HepG2 (cell line): Measurements from ENCODE around the gene FXYD6. TPM values are rescaled to one million over a fixed set of nuclear protein-coding genes. Genes with fewer than 3 reads are reported as not detected.

Experiments used
- ATF4 ChIP-seq, 2 experiments: fragments of 450-650 bp in 1 of 2; sonication (generic) in 1 of 2; formaldehyde crosslinking; IDR thresholded peaks; 2 replicates each; pipeline versions ENCODE4 v1.5.0 to v1.8.0; 2020 to 2022; ENCODE audit warnings: mild to moderate bottlenecking in 1 of 2, missing genetic modification reagents in 1 of 2
- BCL6 ChIP-seq: IDR thresholded peaks from 2 replicates; pipeline ENCODE4 v1.6.1; 2016; ENCODE audit warnings: missing genetic modification reagents, missing compliant biosample characterization
- HNRNPL ChIP-seq: fragments of 200-400 bp; formaldehyde crosslinking; IDR thresholded peaks from 2 replicates; pipeline ENCODE4 v1.6.1; 2017; ENCODE audit warnings: mild to moderate bottlenecking, low read depth, low read length
- HOXA7 ChIP-seq: sonication (generic); formaldehyde crosslinking; IDR thresholded peaks from 2 replicates; pipeline ENCODE4 v1.8.1; 2022; ENCODE audit warnings: mild to moderate bottlenecking, missing genetic modification reagents, moderate library complexity
- KAT7 ChIP-seq: IDR thresholded peaks from 2 replicates; pipeline ENCODE4 v1.6.1; 2018; ENCODE audit warnings: borderline replicate concordance, missing compliant biosample characterization
- MEIS1 ChIP-seq: sonication (generic); formaldehyde crosslinking; IDR thresholded peaks from 2 replicates; pipeline ENCODE4 v1.9.0; 2021; ENCODE audit warnings: mild to moderate bottlenecking, missing genetic modification reagents, moderate library complexity, borderline replicate concordance
- RAD51 ChIP-seq: fragments of 450-650 bp; IDR thresholded peaks from 2 replicates; pipeline ENCODE4 v1.6.1; 2016; ENCODE audit warnings: borderline replicate concordance
- REXO4 ChIP-seq: sonication (generic); formaldehyde crosslinking; IDR thresholded peaks from 2 replicates; pipeline ENCODE4 v1.8.0; 2022; ENCODE audit warnings: missing genetic modification reagents, mild to moderate bottlenecking, borderline replicate concordance
- SALL1 ChIP-seq: sonication (generic); formaldehyde crosslinking; IDR thresholded peaks from 2 replicates; pipeline ENCODE4 v1.8.0; 2022; ENCODE audit warnings: mild to moderate bottlenecking, missing genetic modification reagents
- SP140L ChIP-seq: sonication (generic); formaldehyde crosslinking; IDR thresholded peaks from 2 replicates; pipeline ENCODE4 v1.4.0; 2020; ENCODE audit warnings: missing genetic modification reagents, borderline replicate concordance
- TGIF2 ChIP-seq: IDR thresholded peaks from 2 replicates; pipeline ENCODE4 v1.6.1; 2016; ENCODE audit warnings: control low read depth, missing compliant biosample characterization
- ZNF121 ChIP-seq: sonication (generic); formaldehyde crosslinking; IDR thresholded peaks from 2 replicates; pipeline ENCODE4 v1.5.0; 2020; ENCODE audit warnings: mild to moderate bottlenecking, missing genetic modification reagents
- ZNF136 ChIP-seq: sonication (generic); formaldehyde crosslinking; IDR thresholded peaks from 2 replicates; pipeline ENCODE4 v1.8.1; 2022; ENCODE audit warnings: low read depth, mild to moderate bottlenecking, moderate library complexity, missing genetic modification reagents
- ZNF143 ChIP-seq: sonication (generic); formaldehyde crosslinking; IDR thresholded peaks from 2 replicates; pipeline ENCODE4 v1.4.0; 2020; ENCODE audit warnings: missing genetic modification reagents
- ZNF256 ChIP-seq: sonication (generic); formaldehyde crosslinking; conservative IDR thresholded peaks from 2 replicates; pipeline ENCODE4 v1.4.0; 2020; ENCODE audit warnings: missing genetic modification reagents
- ZNF513 ChIP-seq: sonication (generic); formaldehyde crosslinking; conservative IDR thresholded peaks from 2 replicates; pipeline ENCODE4 v1.5.0; 2020; ENCODE audit warnings: missing genetic modification reagents
- ZNF569 ChIP-seq: sonication (generic); formaldehyde crosslinking; IDR thresholded peaks from 2 replicates; pipeline ENCODE4 v1.5.0; 2020; ENCODE audit warnings: mild to moderate bottlenecking, missing genetic modification reagents, moderate library complexity, borderline replicate concordance
- ZNF672 ChIP-seq: sonication (generic); formaldehyde crosslinking; IDR thresholded peaks from 2 replicates; pipeline ENCODE4 v1.8.1; 2022; ENCODE audit warnings: missing genetic modification reagents
- polyA plus RNA-seq, 8 experiments: library from polyadenylated mRNA; depleted of rRNA in 3 of 8; stranded (reverse) in 7 of 8; unstranded in 1 of 8; fragments of >200 nt; fragmentation: Illumina TruSeq in 4 of 8; extraction: Trizol in 4 of 8; gene quantifications; 2 replicates each; pipeline versions ENCODE4 v1.2.1 to v1.2.3, GENCODE V29; 2011 to 2016; ENCODE audit warnings: low read depth in 4 of 8, missing spikeins in 1 of 8, mixed read lengths in 1 of 8; ENCODE audit not compliant: insufficient read depth in 1 of 8
- total RNA-seq, 5 experiments: library from RNA; depleted of rRNA; stranded (reverse); fragments of >200 nt; fragmentation: Illumina TruSeq; extraction: Trizol; gene quantifications; 2 replicates each; pipeline ENCODE4 v1.2.3, GENCODE V29; 2016; ENCODE audit warnings: low read depth in 1 of 5
- TF ChIP-seq, protein P1 (sequence below): sonication (generic); formaldehyde crosslinking; IDR thresholded peaks from 2 replicates; pipeline ENCODE4 v1.4.0; 2020; ENCODE audit warnings: mild to moderate bottlenecking, missing genetic modification reagents, borderline replicate concordance
- TF ChIP-seq, protein P2 (sequence below): sonication (generic); formaldehyde crosslinking; IDR thresholded peaks from 2 replicates; pipeline ENCODE4 v1.8.1; 2023; ENCODE audit warnings: mild to moderate bottlenecking, moderate library complexity, missing genetic modification reagents

FXYD6 gene
- total and polyA plus RNA-seq, 2 of the 13 experiments (the other 11 are each of a cell fraction or from before 2014, with no cell fraction given): not detected

- TF ChIP-seq MEIS1 (CRISPR knock-in tag) (no peak), HOXA7 (no peak), ZNF672 (CRISPR knock-in tag) (no peak), HNRNPL (peak; percentile 68; the same call in 1 of the 2 replicates), REXO4 (CRISPR knock-in tag) (0 out of 2 replicates have a peak, but pooled peaks have one; percentile 13), ZNF136 (CRISPR knock-in tag) (no peak), BCL6 (CRISPR knock-in tag) (no peak), ZNF569 (CRISPR knock-in tag) (no peak), ZNF143 (CRISPR knock-in tag) (no peak), SALL1 (CRISPR knock-in tag) (peak; percentile 5; the same call in 1 of the 2 replicates), KAT7 (CRISPR knock-in tag) (no peak), ZNF256 (CRISPR knock-in tag) (0 out of 2 replicates have a peak, but pooled peaks have one; percentile 11), RAD51 (no peak), ZNF121 (CRISPR knock-in tag) (no peak), ZNF513 (no peak), SP140L (no peak), ATF4 (CRISPR knock-in tag; IDR thresholded peaks at IDR 0.05) (0 out of 4 replicates have a peak, but pooled peaks of 1 of the 2 experiments have one; percentile 12), TGIF2 (no peak)
- TF ChIP-seq, protein P1, sequence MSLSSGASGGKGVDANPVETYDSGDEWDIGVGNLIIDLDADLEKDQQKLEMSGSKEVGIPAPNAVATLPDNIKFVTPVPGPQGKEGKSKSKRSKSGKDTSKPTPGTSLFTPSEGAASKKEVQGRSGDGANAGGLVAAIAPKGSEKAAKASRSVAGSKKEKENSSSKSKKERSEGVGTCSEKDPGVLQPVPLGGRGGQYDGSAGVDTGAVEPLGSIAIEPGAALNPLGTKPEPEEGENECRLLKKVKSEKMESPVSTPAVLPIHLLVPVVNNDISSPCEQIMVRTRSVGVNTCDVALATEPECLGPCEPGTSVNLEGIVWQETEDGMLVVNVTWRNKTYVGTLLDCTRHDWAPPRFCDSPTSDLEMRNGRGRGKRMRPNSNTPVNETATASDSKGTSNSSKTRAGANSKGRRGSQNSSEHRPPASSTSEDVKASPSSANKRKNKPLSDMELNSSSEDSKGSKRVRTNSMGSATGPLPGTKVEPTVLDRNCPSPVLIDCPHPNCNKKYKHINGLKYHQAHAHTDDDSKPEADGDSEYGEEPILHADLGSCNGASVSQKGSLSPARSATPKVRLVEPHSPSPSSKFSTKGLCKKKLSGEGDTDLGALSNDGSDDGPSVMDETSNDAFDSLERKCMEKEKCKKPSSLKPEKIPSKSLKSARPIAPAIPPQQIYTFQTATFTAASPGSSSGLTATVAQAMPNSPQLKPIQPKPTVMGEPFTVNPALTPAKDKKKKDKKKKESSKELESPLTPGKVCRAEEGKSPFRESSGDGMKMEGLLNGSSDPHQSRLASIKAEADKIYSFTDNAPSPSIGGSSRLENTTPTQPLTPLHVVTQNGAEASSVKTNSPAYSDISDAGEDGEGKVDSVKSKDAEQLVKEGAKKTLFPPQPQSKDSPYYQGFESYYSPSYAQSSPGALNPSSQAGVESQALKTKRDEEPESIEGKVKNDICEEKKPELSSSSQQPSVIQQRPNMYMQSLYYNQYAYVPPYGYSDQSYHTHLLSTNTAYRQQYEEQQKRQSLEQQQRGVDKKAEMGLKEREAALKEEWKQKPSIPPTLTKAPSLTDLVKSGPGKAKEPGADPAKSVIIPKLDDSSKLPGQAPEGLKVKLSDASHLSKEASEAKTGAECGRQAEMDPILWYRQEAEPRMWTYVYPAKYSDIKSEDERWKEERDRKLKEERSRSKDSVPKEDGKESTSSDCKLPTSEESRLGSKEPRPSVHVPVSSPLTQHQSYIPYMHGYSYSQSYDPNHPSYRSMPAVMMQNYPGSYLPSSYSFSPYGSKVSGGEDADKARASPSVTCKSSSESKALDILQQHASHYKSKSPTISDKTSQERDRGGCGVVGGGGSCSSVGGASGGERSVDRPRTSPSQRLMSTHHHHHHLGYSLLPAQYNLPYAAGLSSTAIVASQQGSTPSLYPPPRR: 0 out of 2 replicates have a peak, but pooled peaks have one; percentile 24
- TF ChIP-seq, protein P2, sequence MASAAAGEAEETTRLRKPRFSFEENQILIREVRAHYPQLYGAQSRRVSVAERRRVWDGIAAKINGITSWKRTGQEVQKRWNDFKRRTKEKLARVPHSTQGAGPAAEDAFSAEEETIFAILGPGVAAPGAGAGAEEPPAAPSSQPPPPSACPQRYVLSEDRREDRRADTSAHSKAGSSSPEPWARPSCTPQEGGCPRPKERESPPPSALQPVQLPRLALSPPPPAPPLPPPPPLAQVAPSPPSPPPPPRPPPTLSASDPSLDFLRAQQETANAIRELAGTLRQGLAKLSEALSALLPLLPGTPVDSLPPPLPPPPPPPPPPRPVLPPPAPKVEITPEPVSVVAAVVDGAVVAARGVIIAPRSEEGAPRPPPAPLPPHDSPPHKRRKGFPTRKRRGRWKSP (CRISPR knock-in tag): peak; percentile 28; the same call in 1 of the 2 replicates
Observed at GRCh38 chr11:117824571-117825537, 51.6 kb downstream of the FXYD6 start, which contains the start of gene FXYD2 (continued).
